ENCODE data around the gene LAMTOR2.
"Not testable (repeated sequence)": the region's sequence is repeated elsewhere in the genome, so short reads cannot be mapped to it uniquely, and the experiment has no call there.

The LAMTOR2 gene

DNA sequence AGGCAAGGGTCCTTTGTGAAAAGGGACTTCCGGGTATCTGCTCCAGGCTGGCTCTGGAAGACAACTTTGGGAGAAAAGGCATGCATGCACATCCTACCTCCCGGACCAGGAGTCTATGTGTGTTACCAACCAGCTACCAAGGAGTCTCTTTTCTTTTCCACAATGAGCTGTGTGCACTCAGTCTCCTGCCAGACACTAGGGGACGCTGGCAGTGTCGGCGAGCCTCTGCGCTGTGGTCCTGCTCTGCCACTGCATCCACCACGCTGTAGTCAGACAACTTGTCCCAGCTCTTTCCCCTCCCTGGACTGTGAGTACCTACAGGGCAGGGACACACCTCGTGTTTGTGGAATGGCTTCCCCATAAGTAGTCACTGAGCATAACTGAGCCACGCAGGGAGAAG lies 28.7 kb upstream of the LAMTOR2 start:
- Histone ChIP-seq H2BK15ac (ENCODE audit: low read depth, poor library complexity, severe bottlenecking) (no peak overlapping the region), H4K8ac (ENCODE audit: low read length) (no peak overlapping the region), H2AK5ac (ENCODE audit: low read length, severe bottlenecking) (no peak overlapping the region), H3K36me3 (ENCODE audit: control insufficient read depth in 1 of 2, insufficient read depth in 2 of 2, low read depth in 1 of 2, low read length in 2 of 2) (no peaks in the 10 kb centered on the region), H3K4me1 (ENCODE audit: control insufficient read depth, insufficient read depth, low read depth, low read length) (peaks cover 3% of the 10 kb centered on the region), H3K18ac (ENCODE audit: low read depth in 1 of 2, low read length in 2 of 2) (no peak overlapping the region), H2BK12ac (ENCODE audit: low read length in 2 of 2) (no peak overlapping the region), H3K14ac (ENCODE audit: low read length in 2 of 2) (no peak overlapping the region), H2BK5ac (ENCODE audit: low read depth, low read length, poor library complexity, severe bottlenecking) (no peak overlapping the region), H3K4me3 (ENCODE audit: insufficient read depth in 1 of 2, low read depth in 1 of 2, low read length in 2 of 2) (no peak overlapping the region), H3K23ac (ENCODE audit: low read length in 2 of 2) (no peak overlapping the region), H4K91ac (ENCODE audit: low read length) (no peak overlapping the region), H2BK120ac (ENCODE audit: low read depth, low read length) (no peak overlapping the region), H3K4ac (ENCODE audit: low read depth in 1 of 2, low read length in 2 of 2) (no peak overlapping the region), H3K79me1 (replicated peaks; ENCODE audit: low read length, poor library complexity, severe bottlenecking) (no peaks in the 10 kb centered on the region), H3K9me3 (ENCODE audit: control insufficient read depth, low read length) (no peaks in the 10 kb centered on the region), H3K27ac (ENCODE audit: low read length, poor library complexity, severe bottlenecking) (no peak overlapping the region), H3K27me3 (ENCODE audit: control insufficient read depth in 1 of 2, insufficient read depth in 1 of 2, low read length in 2 of 2) (peaks cover 0 to 4% of the 10 kb centered on the region in 2 experiments), H2AFZ (ENCODE audit: low read depth, low read length) (no peak overlapping the region), H3K4me2 (ENCODE audit: low read length, poor library complexity, severe bottlenecking) (no peak overlapping the region), H3K9ac (ENCODE audit: low read length) (no peak overlapping the region)
- DNase-seq: peak; percentile 70
- 19% methylated on average over 9 of the region's 9 CpGs for WGBS

DNA sequence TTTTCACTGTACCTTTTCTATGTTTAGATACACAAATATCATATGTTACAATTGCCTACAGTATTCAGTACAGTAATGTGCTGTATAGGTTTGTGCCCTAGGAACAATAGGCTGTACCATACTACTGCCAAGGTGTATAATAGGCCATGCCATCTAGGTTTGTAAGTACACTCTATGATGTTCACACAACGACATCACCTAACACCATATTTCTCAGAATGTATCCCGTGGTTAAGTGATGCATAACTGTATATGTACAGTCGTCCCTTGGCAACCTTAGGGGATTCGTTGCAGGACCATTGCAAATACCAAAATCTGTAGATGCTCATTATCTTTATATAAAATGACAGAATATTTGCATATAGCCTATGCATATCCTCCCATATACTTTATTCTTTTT lies 28.0 kb upstream of the LAMTOR2 start:
- no peak overlapping the region for H2BK5ac ChIP-seq (ENCODE audit: low read depth, low read length, poor library complexity, severe bottlenecking)
- H3K4ac ChIP-seq (ENCODE audit: low read depth in 1 of 2, low read length in 2 of 2): no peak overlapping the region
- H2BK12ac ChIP-seq (ENCODE audit: low read length in 2 of 2): no peak overlapping the region
- no peak overlapping the region for H3K27ac ChIP-seq (ENCODE audit: low read length, poor library complexity, severe bottlenecking)
- H4K91ac ChIP-seq (ENCODE audit: low read length): no peak overlapping the region
- H2AK5ac ChIP-seq (ENCODE audit: low read length, severe bottlenecking): no peak overlapping the region
- WGBS: 93% methylated on average over 3 of the region's 4 CpGs
- H4K8ac ChIP-seq (ENCODE audit: low read length): no peak overlapping the region
- no peaks in the 10 kb centered on the region for H3K79me1 ChIP-seq (replicated peaks; ENCODE audit: low read length, poor library complexity, severe bottlenecking)
- H2AFZ ChIP-seq (ENCODE audit: low read depth, low read length): no peak overlapping the region
- H3K36me3 ChIP-seq (ENCODE audit: control insufficient read depth in 1 of 2, insufficient read depth in 2 of 2, low read depth in 1 of 2, low read length in 2 of 2): no peaks in the 10 kb centered on the region
- no peaks in the 10 kb centered on the region for H3K9me3 ChIP-seq (ENCODE audit: control insufficient read depth, low read length)
- no peak overlapping the region for H3K4me2 ChIP-seq (ENCODE audit: low read length, poor library complexity, severe bottlenecking)
- no peak overlapping the region for H3K14ac ChIP-seq (ENCODE audit: low read length in 2 of 2)
- H2BK15ac ChIP-seq (ENCODE audit: low read depth, poor library complexity, severe bottlenecking): no peak overlapping the region
- no peak overlapping the region for H3K9ac ChIP-seq (ENCODE audit: low read length)
- no peak overlapping the region for H3K18ac ChIP-seq (ENCODE audit: low read depth in 1 of 2, low read length in 2 of 2)
- DNase-seq: no peak
- H3K23ac ChIP-seq (ENCODE audit: low read length in 2 of 2): no peak overlapping the region
- no peak overlapping the region for H3K4me3 ChIP-seq (ENCODE audit: insufficient read depth in 1 of 2, low read depth in 1 of 2, low read length in 2 of 2)
- peaks cover 0 to 4% of the 10 kb centered on the region in 2 experiments for H3K27me3 ChIP-seq (ENCODE audit: control insufficient read depth in 1 of 2, insufficient read depth in 1 of 2, low read length in 2 of 2)
- H3K4me1 ChIP-seq (ENCODE audit: control insufficient read depth, insufficient read depth, low read depth, low read length): peaks cover 3% of the 10 kb centered on the region
- H2BK120ac ChIP-seq (ENCODE audit: low read depth, low read length): no peak overlapping the region

DNA sequence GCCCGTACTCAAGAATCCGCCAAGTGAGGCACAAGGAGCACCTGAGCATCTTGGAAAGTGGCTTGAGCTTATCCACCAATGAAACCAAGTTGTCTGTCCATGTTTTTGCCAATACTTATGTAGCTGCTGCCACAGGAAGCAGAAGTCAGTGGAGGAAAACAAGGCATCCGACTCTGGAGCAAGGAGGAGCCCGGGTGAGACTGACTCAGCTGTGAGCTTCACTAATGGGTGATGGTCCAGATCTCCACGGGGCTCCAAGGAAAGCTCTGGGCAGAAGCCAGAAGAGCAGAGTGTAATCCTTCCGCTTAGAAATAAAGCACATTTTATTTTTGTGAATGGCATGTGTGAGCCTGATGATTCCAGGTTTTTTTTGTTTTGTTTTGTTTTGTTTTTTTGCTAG lies 21.6 kb upstream of the LAMTOR2 start:
- no peak for DNase-seq
- Histone ChIP-seq H3K4me2 (ENCODE audit: low read length, poor library complexity, severe bottlenecking) (no peak overlapping the region), H2BK120ac (ENCODE audit: low read depth, low read length) (no peak overlapping the region), H3K9me3 (ENCODE audit: control insufficient read depth, low read length) (no peaks in the 10 kb centered on the region), H4K91ac (ENCODE audit: low read length) (no peak overlapping the region), H2BK12ac (ENCODE audit: low read length in 2 of 2) (no peak overlapping the region), H3K9ac (ENCODE audit: low read length) (peak overlapping the region; percentile 9), H3K4me1 (ENCODE audit: control insufficient read depth, insufficient read depth, low read depth, low read length) (no peaks in the 10 kb centered on the region), H3K23ac (ENCODE audit: low read length in 2 of 2) (no peak overlapping the region), H3K27ac (ENCODE audit: low read length, poor library complexity, severe bottlenecking) (no peak overlapping the region), H3K18ac (ENCODE audit: low read depth in 1 of 2, low read length in 2 of 2) (no peak overlapping the region), H3K4ac (ENCODE audit: low read depth in 1 of 2, low read length in 2 of 2) (no peak overlapping the region), H3K4me3 (ENCODE audit: insufficient read depth in 1 of 2, low read depth in 1 of 2, low read length in 2 of 2) (no peak overlapping the region), H2AK5ac (ENCODE audit: low read length, severe bottlenecking) (no peak overlapping the region), H3K79me1 (replicated peaks; ENCODE audit: low read length, poor library complexity, severe bottlenecking) (no peaks in the 10 kb centered on the region), H2BK5ac (ENCODE audit: low read depth, low read length, poor library complexity, severe bottlenecking) (no peak overlapping the region), H3K14ac (ENCODE audit: low read length in 2 of 2) (no peak overlapping the region), H3K27me3 (ENCODE audit: control insufficient read depth in 1 of 2, insufficient read depth in 1 of 2, low read length in 2 of 2) (no peaks in the 10 kb centered on the region), H4K8ac (ENCODE audit: low read length) (no peak overlapping the region), H2AFZ (ENCODE audit: low read depth, low read length) (no peak overlapping the region), H3K36me3 (ENCODE audit: control insufficient read depth in 1 of 2, insufficient read depth in 2 of 2, low read depth in 1 of 2, low read length in 2 of 2) (peaks cover 16 to 18% of the 10 kb centered on the region in 2 experiments), H2BK15ac (ENCODE audit: low read depth, poor library complexity, severe bottlenecking) (no peak overlapping the region)
- WGBS: 94% methylated on average over 6 of the region's 6 CpGs

DNA sequence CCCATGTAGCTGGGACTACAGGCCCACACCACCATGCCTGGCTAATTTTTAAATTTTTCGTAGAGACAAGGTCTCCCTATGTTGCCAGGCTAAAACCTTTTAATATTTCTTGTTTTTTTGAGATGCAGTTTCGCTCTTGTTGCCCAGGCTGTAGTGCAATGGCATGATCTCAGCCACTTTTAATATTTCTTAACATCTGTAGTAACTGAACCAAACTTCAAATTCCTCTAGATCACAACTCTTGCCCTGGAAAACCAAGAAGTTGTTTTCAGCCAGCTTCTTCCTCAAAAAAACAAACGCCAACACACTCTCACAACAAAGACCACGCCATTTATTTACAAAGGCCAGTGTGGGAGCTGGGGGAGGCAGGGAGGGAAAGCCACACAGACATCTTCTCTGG lies 19.6 kb upstream of the LAMTOR2 start:
- not testable (repeated sequence) for H3K27ac ChIP-seq (ENCODE audit: low read length, poor library complexity, severe bottlenecking); DNase-seq; H3K14ac ChIP-seq (ENCODE audit: low read length in 2 of 2); H3K27me3 ChIP-seq (ENCODE audit: control insufficient read depth in 1 of 2, insufficient read depth in 1 of 2, low read length in 2 of 2); H3K79me1 ChIP-seq (replicated peaks; ENCODE audit: low read length, poor library complexity, severe bottlenecking); H3K4me1 ChIP-seq (ENCODE audit: control insufficient read depth, insufficient read depth, low read depth, low read length); H2BK15ac ChIP-seq (ENCODE audit: low read depth, poor library complexity, severe bottlenecking); H4K91ac ChIP-seq (ENCODE audit: low read length); H4K8ac ChIP-seq (ENCODE audit: low read length); H2AFZ ChIP-seq (ENCODE audit: low read depth, low read length); H3K4me2 ChIP-seq (ENCODE audit: low read length, poor library complexity, severe bottlenecking); H3K9ac ChIP-seq (ENCODE audit: low read length); H2AK5ac ChIP-seq (ENCODE audit: low read length, severe bottlenecking); H2BK12ac ChIP-seq (ENCODE audit: low read length in 2 of 2); H3K4ac ChIP-seq (ENCODE audit: low read depth in 1 of 2, low read length in 2 of 2); H2BK120ac ChIP-seq (ENCODE audit: low read depth, low read length); H3K9me3 ChIP-seq (ENCODE audit: control insufficient read depth, low read length); H3K4me3 ChIP-seq (ENCODE audit: insufficient read depth in 1 of 2, low read depth in 1 of 2, low read length in 2 of 2); H3K23ac ChIP-seq (ENCODE audit: low read length in 2 of 2); H3K18ac ChIP-seq (ENCODE audit: low read depth in 1 of 2, low read length in 2 of 2); H2BK5ac ChIP-seq (ENCODE audit: low read depth, low read length, poor library complexity, severe bottlenecking)
- 98% methylated on average over 2 of the region's 4 CpGs for WGBS
- peaks cover 21 to 31% of the 10 kb centered on the region in 2 experiments for H3K36me3 ChIP-seq (ENCODE audit: control insufficient read depth in 1 of 2, insufficient read depth in 2 of 2, low read depth in 1 of 2, low read length in 2 of 2)
